Cardiac fibroblast (primary cell): ENCODE data around the gene B4GALT3.
A peak's percentile ranks its signal among the peaks of the same experiment; 100 is the strongest.

ENCODE experiments used
- DNase-seq, 2 donors: peaks; one replicate each; pipeline versions ENCODE4 v3.0.0 to v3.0.0-alpha.2; 2010; ENCODE audit warnings: low read depth in 2 of 2
- H3K4me3 ChIP-seq, 2 donors: replicated peaks in 1 of 2; 1 replicate in 1 of 2; 2 replicates in 1 of 2; pipeline ENCODE4 v1.5.1; 2011; ENCODE audit warnings: low read depth in 2 of 2, low read length in 2 of 2, mild to moderate bottlenecking in 2 of 2, moderate library complexity in 1 of 2
- CTCF ChIP-seq: IDR thresholded peaks from one replicate; pipeline ENCODE4 v1.5.1; 2011; ENCODE audit warnings: low read depth, mild to moderate bottlenecking, low read length, inconsistent platforms

Gene B4GALT3

GRCh38 chr1:161192476-161193465 is 15.5 kb upstream of the B4GALT3 start:
- peak; percentile 87 for TF ChIP-seq CTCF
- peak; percentile 84 to 85 for DNase-seq
- H3K4me3 ChIP-seq = no peak overlapping the region

GRCh38 chr1:161191971-161192370 is 14.7 kb upstream of the B4GALT3 start:
- DNase-seq = no peak
- H3K4me3 ChIP-seq = no peak overlapping the region
- TF ChIP-seq CTCF = no peak

GRCh38 chr1:161190962-161191521 is 13.7 kb upstream of the B4GALT3 start:
- H3K4me3 ChIP-seq = no peak overlapping the region
- TF ChIP-seq CTCF = no peak
- DNase-seq = peak in 1 of 2 donors; percentile 10

- H3K4me3 ChIP-seq = no peak overlapping the region
- no peak for TF ChIP-seq CTCF
- peak in 1 of 2 donors; percentile 80 for DNase-seq
These were observed 11.7 kb upstream of the B4GALT3 start for GRCh38 chr1:161189036-161189435.

GRCh38 chr1:161188381-161188780 is 11.1 kb upstream of the B4GALT3 start:
- TF ChIP-seq CTCF = no peak
- DNase-seq = peak in 1 of 2 donors; percentile 46
- H3K4me3 ChIP-seq = no peak overlapping the region

GRCh38 chr1:161187311-161187710 is 10.0 kb upstream of the B4GALT3 start:
- peak in 1 of 2 donors; percentile 20 for DNase-seq
- no peak for TF ChIP-seq CTCF
- H3K4me3 ChIP-seq = no peak overlapping the region
